ENCODE results near the gene COL21A1. TPM values are rescaled to one million over a fixed set of nuclear protein-coding genes. Genes with fewer than 3 reads are reported as not detected.
"Not testable (repeated sequence)": the region's sequence is repeated elsewhere in the genome, so short reads cannot be mapped to it uniquely, and the experiment has no call there.

The COL21A1 gene
- total RNA-seq, 1 donor from 2014 or later, result not detected

- Mint-ChIP-seq H3K27ac (no peak overlapping the region), H3K4me1 (no peaks in the 10 kb centered on the region), H3K9me3 (no peaks in the 10 kb centered on the region), H3K36me3 (ENCODE audit: low read depth) (no peaks in the 10 kb centered on the region), H3K4me3 (no peak overlapping the region), H3K27me3 (no peaks in the 10 kb centered on the region)
- intact Hi-C loops (cut with micrococcal nuclease), result no loop called here
- no peak for DNase-seq
Measured at GRCh38 chr6:56033401-56033800, 214.0 kb downstream of the COL21A1 start.

GRCh38 chr6:56032715-56033260 lies 214.6 kb downstream of the COL21A1 start:
- intact Hi-C loops (cut with micrococcal nuclease), result no loop called here
- no peak for DNase-seq
- Mint-ChIP-seq H3K4me3 (no peak overlapping the region), H3K9me3 (no peaks in the 10 kb centered on the region), H3K27me3 (no peaks in the 10 kb centered on the region), H3K36me3 (ENCODE audit: low read depth) (no peaks in the 10 kb centered on the region), H3K4me1 (no peaks in the 10 kb centered on the region), H3K27ac (no peak overlapping the region)

- H3K9me3 Mint-ChIP-seq, result no peaks in the 10 kb centered on the region
- H3K27ac Mint-ChIP-seq, result no peak overlapping the region
- intact Hi-C loops (cut with micrococcal nuclease), result no loop called here
- no peaks in the 10 kb centered on the region for H3K4me1 Mint-ChIP-seq
- H3K27me3 Mint-ChIP-seq, result no peaks in the 10 kb centered on the region
- no peak overlapping the region for H3K4me3 Mint-ChIP-seq
- DNase-seq, result no peak
- no peaks in the 10 kb centered on the region for H3K36me3 Mint-ChIP-seq (ENCODE audit: low read depth)
Measured at GRCh38 chr6:56027865-56028264, 219.5 kb downstream of the COL21A1 start.

- intact Hi-C loops (cut with micrococcal nuclease), result no loop called here
- Mint-ChIP-seq H3K27me3 (no peaks in the 10 kb centered on the region), H3K36me3 (ENCODE audit: low read depth) (no peaks in the 10 kb centered on the region), H3K9me3 (no peaks in the 10 kb centered on the region), H3K27ac (no peak overlapping the region), H3K4me1 (no peaks in the 10 kb centered on the region), H3K4me3 (no peak overlapping the region)
- no peak for DNase-seq
Measured at GRCh38 chr6:56026455-56027180, 220.8 kb downstream of the COL21A1 start.

GRCh38 chr6:56025795-56026194 lies 221.6 kb downstream of the COL21A1 start:
- intact Hi-C loops (cut with micrococcal nuclease), result no loop called here
- no peaks in the 10 kb centered on the region for H3K4me1 Mint-ChIP-seq
- no peak overlapping the region for H3K4me3 Mint-ChIP-seq
- H3K27ac Mint-ChIP-seq, result no peak overlapping the region
- DNase-seq, result no peak
- H3K36me3 Mint-ChIP-seq (ENCODE audit: low read depth), result no peaks in the 10 kb centered on the region
- no peaks in the 10 kb centered on the region for H3K9me3 Mint-ChIP-seq
- H3K27me3 Mint-ChIP-seq, result no peaks in the 10 kb centered on the region

- no peak overlapping the region for H3K4me3 Mint-ChIP-seq
- no peaks in the 10 kb centered on the region for H3K36me3 Mint-ChIP-seq (ENCODE audit: low read depth)
- no peak for DNase-seq
- H3K4me1 Mint-ChIP-seq, result no peaks in the 10 kb centered on the region
- no peaks in the 10 kb centered on the region for H3K9me3 Mint-ChIP-seq
- intact Hi-C loops (cut with micrococcal nuclease), result no loop called here
- no peak overlapping the region for H3K27ac Mint-ChIP-seq
- H3K27me3 Mint-ChIP-seq, result no peaks in the 10 kb centered on the region
Measured at GRCh38 chr6:56024931-56025330, 222.4 kb downstream of the COL21A1 start.

- no peak overlapping the region for H3K27ac Mint-ChIP-seq
- intact Hi-C loops (cut with micrococcal nuclease), result no loop called here
Measured at GRCh38 chr6:56023829-56024228, 223.6 kb downstream of the COL21A1 start.

GRCh38 chr6:56022678-56023077 lies 224.7 kb downstream of the COL21A1 start:
- DNase-seq, result no peak
- H3K4me3 Mint-ChIP-seq, result no peak overlapping the region
- no peaks in the 10 kb centered on the region for H3K27me3 Mint-ChIP-seq
- H3K9me3 Mint-ChIP-seq, result no peaks in the 10 kb centered on the region
- no peak overlapping the region for H3K27ac Mint-ChIP-seq
- no peaks in the 10 kb centered on the region for H3K4me1 Mint-ChIP-seq
- intact Hi-C loops (cut with micrococcal nuclease), result no loop called here
- no peaks in the 10 kb centered on the region for H3K36me3 Mint-ChIP-seq (ENCODE audit: low read depth)

More at GRCh38 chr6:56023829-56024228, 223.6 kb downstream of the COL21A1 start:
- no peaks in the 10 kb centered on the region for H3K36me3 Mint-ChIP-seq (ENCODE audit: low read depth)
- no peaks in the 10 kb centered on the region for H3K9me3 Mint-ChIP-seq
- no peaks in the 10 kb centered on the region for H3K27me3 Mint-ChIP-seq
- H3K4me1 Mint-ChIP-seq, result no peaks in the 10 kb centered on the region
- no peak overlapping the region for H3K4me3 Mint-ChIP-seq
- no peak for DNase-seq

GRCh38 chr6:56021943-56022342 lies 225.4 kb downstream of the COL21A1 start:
- no peaks in the 10 kb centered on the region for H3K4me1 Mint-ChIP-seq
- DNase-seq, result no peak
- intact Hi-C loops (cut with micrococcal nuclease), result no loop called here
- no peak overlapping the region for H3K4me3 Mint-ChIP-seq
- no peaks in the 10 kb centered on the region for H3K36me3 Mint-ChIP-seq (ENCODE audit: low read depth)
- no peaks in the 10 kb centered on the region for H3K27me3 Mint-ChIP-seq
- no peaks in the 10 kb centered on the region for H3K9me3 Mint-ChIP-seq
- H3K27ac Mint-ChIP-seq, result no peak overlapping the region

GRCh38 chr6:56019973-56020372 lies 227.4 kb downstream of the COL21A1 start:
- H3K4me1 Mint-ChIP-seq, result no peaks in the 10 kb centered on the region
- no peak overlapping the region for H3K4me3 Mint-ChIP-seq
- no peaks in the 10 kb centered on the region for H3K9me3 Mint-ChIP-seq
- H3K27ac Mint-ChIP-seq, result no peak overlapping the region
- H3K27me3 Mint-ChIP-seq, result no peaks in the 10 kb centered on the region
- intact Hi-C loops (cut with micrococcal nuclease), result no loop called here
- no peaks in the 10 kb centered on the region for H3K36me3 Mint-ChIP-seq (ENCODE audit: low read depth)
- no peak for DNase-seq

GRCh38 chr6:56017198-56017597 lies 230.2 kb downstream of the COL21A1 start:
- Mint-ChIP-seq H3K36me3 (ENCODE audit: low read depth) (no peaks in the 10 kb centered on the region), H3K27ac (no peak overlapping the region), H3K4me3 (no peak overlapping the region), H3K9me3 (no peaks in the 10 kb centered on the region), H3K27me3 (no peaks in the 10 kb centered on the region), H3K4me1 (no peaks in the 10 kb centered on the region)
- intact Hi-C loops (cut with micrococcal nuclease), result no loop called here
- no peak for DNase-seq

GRCh38 chr6:56014039-56014438 lies 233.3 kb downstream of the COL21A1 start:
- DNase-seq; H3K4me3 Mint-ChIP-seq; intact Hi-C loops (cut with micrococcal nuclease); H3K27ac Mint-ChIP-seq; H3K27me3 Mint-ChIP-seq; H3K4me1 Mint-ChIP-seq; H3K36me3 Mint-ChIP-seq (ENCODE audit: low read depth); H3K9me3 Mint-ChIP-seq: not testable (repeated sequence)

GRCh38 chr6:56009636-56010035 lies 237.7 kb downstream of the COL21A1 start:
- no peaks in the 10 kb centered on the region for H3K9me3 Mint-ChIP-seq
- H3K27ac Mint-ChIP-seq, result no peak overlapping the region
- H3K27me3 Mint-ChIP-seq, result no peaks in the 10 kb centered on the region
- intact Hi-C loops (cut with micrococcal nuclease), result no loop called here
- H3K36me3 Mint-ChIP-seq (ENCODE audit: low read depth), result no peaks in the 10 kb centered on the region
- DNase-seq, result no peak
- no peak overlapping the region for H3K4me3 Mint-ChIP-seq
- H3K4me1 Mint-ChIP-seq, result no peaks in the 10 kb centered on the region
